Measurements from ENCODE around the gene PKIB.

The PKIB gene

DNA sequence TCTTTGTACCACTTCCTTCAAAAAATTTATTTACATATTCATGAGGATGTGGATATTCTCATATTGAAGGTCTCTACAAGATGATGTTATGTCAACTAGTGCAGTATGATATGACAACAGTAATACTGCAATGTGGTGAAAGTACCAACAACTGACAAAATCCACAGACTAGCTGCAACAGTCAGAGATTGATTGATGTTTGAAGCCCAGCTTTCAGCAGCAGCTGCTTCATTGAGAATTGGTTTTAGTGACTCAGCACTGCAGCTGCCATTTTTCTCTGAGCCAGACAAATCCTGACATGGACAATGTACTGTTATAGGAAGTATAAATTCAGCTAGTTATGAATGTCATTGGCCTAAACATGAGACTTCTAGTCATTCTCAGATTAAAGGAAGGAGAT lies 53.8 kb downstream of the PKIB start:
- no peaks in the 10 kb centered on the region for H3K27me3 ChIP-seq (ENCODE audit: insufficient read depth, low read length, poor library complexity)
- no peaks in the 10 kb centered on the region for H3K9me3 ChIP-seq (ENCODE audit: insufficient read depth, low read length, severe bottlenecking)
- H3K4me3 ChIP-seq (ENCODE audit: low read depth in 1 of 2, low read length in 2 of 2), result no peak overlapping the region
- H3K9ac ChIP-seq (ENCODE audit: low read depth, low read length), result no peak overlapping the region
- no peaks in the 10 kb centered on the region for H4K20me1 ChIP-seq (ENCODE audit: insufficient read depth, low read length)
- no peak overlapping the region for H2AFZ ChIP-seq (ENCODE audit: low read depth, low read length)
- H3K4me1 ChIP-seq (ENCODE audit: insufficient read depth, low read length), result no peaks in the 10 kb centered on the region
- ATAC-seq (ENCODE audit: insufficient read depth, low read depth) (no peak), DNase-seq (no peak)
- H3K27ac ChIP-seq (ENCODE audit: low read length), result no peak overlapping the region
- H3K36me3 ChIP-seq (ENCODE audit: insufficient read depth, low read length), result no peaks in the 10 kb centered on the region
- no peak overlapping the region for H3K4me2 ChIP-seq (ENCODE audit: insufficient read depth, low read length)
- H3K79me2 ChIP-seq (ENCODE audit: insufficient read depth, low read length), result no peaks in the 10 kb centered on the region
- TF ChIP-seq, protein P1, sequence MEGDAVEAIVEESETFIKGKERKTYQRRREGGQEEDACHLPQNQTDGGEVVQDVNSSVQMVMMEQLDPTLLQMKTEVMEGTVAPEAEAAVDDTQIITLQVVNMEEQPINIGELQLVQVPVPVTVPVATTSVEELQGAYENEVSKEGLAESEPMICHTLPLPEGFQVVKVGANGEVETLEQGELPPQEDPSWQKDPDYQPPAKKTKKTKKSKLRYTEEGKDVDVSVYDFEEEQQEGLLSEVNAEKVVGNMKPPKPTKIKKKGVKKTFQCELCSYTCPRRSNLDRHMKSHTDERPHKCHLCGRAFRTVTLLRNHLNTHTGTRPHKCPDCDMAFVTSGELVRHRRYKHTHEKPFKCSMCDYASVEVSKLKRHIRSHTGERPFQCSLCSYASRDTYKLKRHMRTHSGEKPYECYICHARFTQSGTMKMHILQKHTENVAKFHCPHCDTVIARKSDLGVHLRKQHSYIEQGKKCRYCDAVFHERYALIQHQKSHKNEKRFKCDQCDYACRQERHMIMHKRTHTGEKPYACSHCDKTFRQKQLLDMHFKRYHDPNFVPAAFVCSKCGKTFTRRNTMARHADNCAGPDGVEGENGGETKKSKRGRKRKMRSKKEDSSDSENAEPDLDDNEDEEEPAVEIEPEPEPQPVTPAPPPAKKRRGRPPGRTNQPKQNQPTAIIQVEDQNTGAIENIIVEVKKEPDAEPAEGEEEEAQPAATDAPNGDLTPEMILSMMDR (IDR thresholded peaks at IDR 0.05; ENCODE audit: borderline replicate concordance, extremely low read depth, low read length, poor library complexity, severe bottlenecking), result no peak

DNA sequence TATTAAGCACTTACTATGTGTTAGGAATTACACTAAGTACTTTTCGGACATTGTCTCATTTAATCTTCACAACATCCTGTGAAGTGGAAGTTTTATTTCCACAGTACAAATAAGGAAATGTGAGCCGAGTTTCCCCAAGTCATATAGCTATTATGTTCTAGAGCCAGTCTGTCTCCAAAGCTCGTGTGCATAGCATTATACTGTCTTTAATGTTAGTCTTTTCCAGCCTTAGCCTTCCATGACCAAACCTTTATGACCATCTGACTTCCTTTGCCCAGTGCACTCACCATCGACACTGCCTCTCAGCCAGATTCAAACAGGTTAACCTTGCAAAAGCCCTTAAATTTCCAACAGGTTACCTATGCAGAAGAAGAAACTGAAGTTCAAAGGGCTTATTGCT lies 55.7 kb downstream of the PKIB start:
- no peak overlapping the region for H3K4me2 ChIP-seq (ENCODE audit: insufficient read depth, low read length)
- H3K36me3 ChIP-seq (ENCODE audit: insufficient read depth, low read length), result no peaks in the 10 kb centered on the region
- no peak overlapping the region for H3K9ac ChIP-seq (ENCODE audit: low read depth, low read length)
- H4K20me1 ChIP-seq (ENCODE audit: insufficient read depth, low read length), result no peaks in the 10 kb centered on the region
- H3K27ac ChIP-seq (ENCODE audit: low read length), result no peak overlapping the region
- TF ChIP-seq, protein P1 (IDR thresholded peaks at IDR 0.05; ENCODE audit: borderline replicate concordance, extremely low read depth, low read length, poor library complexity, severe bottlenecking), result no peak
- H3K79me2 ChIP-seq (ENCODE audit: insufficient read depth, low read length), result no peaks in the 10 kb centered on the region
- H3K27me3 ChIP-seq (ENCODE audit: insufficient read depth, low read length, poor library complexity), result no peaks in the 10 kb centered on the region
- ATAC-seq (ENCODE audit: insufficient read depth, low read depth) (no peak), DNase-seq (no peak)
- H2AFZ ChIP-seq (ENCODE audit: low read depth, low read length), result no peak overlapping the region
- H3K4me3 ChIP-seq (ENCODE audit: low read depth in 1 of 2, low read length in 2 of 2), result no peak overlapping the region
- H3K4me1 ChIP-seq (ENCODE audit: insufficient read depth, low read length), result no peaks in the 10 kb centered on the region
- H3K9me3 ChIP-seq (ENCODE audit: insufficient read depth, low read length, severe bottlenecking), result no peaks in the 10 kb centered on the region

DNA sequence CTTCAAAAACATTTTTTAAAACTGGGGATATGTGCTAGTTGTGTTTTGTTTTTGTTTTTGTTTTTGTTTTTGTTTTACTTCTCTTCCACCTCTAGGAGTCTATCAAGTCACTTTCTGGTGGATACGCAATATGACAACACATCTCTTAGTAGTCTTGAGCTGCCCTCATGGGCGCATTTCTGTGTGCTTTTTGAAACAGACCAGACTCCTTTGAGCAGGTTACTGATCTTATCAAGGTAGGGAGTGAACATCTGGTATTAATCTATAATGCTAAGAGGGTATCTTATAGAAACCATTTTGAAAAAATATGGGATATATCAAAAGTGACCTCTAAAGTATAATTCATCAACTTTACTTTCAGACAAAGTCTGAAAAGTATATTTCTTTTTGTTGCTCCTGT lies 56.2 kb downstream of the PKIB start:
- no peak overlapping the region for H3K27ac ChIP-seq (ENCODE audit: low read length)
- H3K36me3 ChIP-seq (ENCODE audit: insufficient read depth, low read length), result no peaks in the 10 kb centered on the region
- no peaks in the 10 kb centered on the region for H3K79me2 ChIP-seq (ENCODE audit: insufficient read depth, low read length)
- ATAC-seq (ENCODE audit: insufficient read depth, low read depth) (no peak), DNase-seq (no peak)
- no peaks in the 10 kb centered on the region for H3K4me1 ChIP-seq (ENCODE audit: insufficient read depth, low read length)
- no peak overlapping the region for H3K9ac ChIP-seq (ENCODE audit: low read depth, low read length)
- H4K20me1 ChIP-seq (ENCODE audit: insufficient read depth, low read length), result no peaks in the 10 kb centered on the region
- no peak overlapping the region for H3K4me3 ChIP-seq (ENCODE audit: low read depth in 1 of 2, low read length in 2 of 2)
- H3K27me3 ChIP-seq (ENCODE audit: insufficient read depth, low read length, poor library complexity), result no peaks in the 10 kb centered on the region
- no peaks in the 10 kb centered on the region for H3K9me3 ChIP-seq (ENCODE audit: insufficient read depth, low read length, severe bottlenecking)
- TF ChIP-seq EZH2 (IDR thresholded peaks at IDR 0.05; ENCODE audit: borderline replicate concordance, low read depth, low read length, severe bottlenecking), result no peak
- TF ChIP-seq, protein P1 (IDR thresholded peaks at IDR 0.05; ENCODE audit: borderline replicate concordance, extremely low read depth, low read length, poor library complexity, severe bottlenecking), result no peak
- H3K4me2 ChIP-seq (ENCODE audit: insufficient read depth, low read length), result no peak overlapping the region
- no peak overlapping the region for H2AFZ ChIP-seq (ENCODE audit: low read depth, low read length)

DNA sequence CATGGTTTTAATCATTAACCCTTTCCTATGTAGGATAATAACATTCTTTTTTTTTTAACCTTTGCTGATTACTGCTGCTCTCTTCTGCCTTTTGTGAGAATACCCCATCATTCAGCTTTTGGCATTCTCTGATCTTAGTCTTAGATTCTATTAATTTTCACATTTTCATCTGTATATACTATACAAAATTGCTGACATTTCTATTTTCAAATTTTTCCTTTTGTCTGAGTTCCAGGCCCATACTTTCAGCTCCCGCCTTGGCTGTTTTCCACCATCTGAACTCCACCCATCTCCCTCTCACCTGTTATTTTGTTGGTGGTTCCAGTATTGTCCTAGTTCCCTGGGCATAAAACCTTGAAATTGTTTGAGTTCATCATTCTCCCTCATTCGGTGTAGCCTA lies 59.2 kb downstream of the PKIB start:
- H3K36me3 ChIP-seq (ENCODE audit: insufficient read depth, low read length), result no peaks in the 10 kb centered on the region
- no peak overlapping the region for H3K4me3 ChIP-seq (ENCODE audit: low read depth in 1 of 2, low read length in 2 of 2)
- H2AFZ ChIP-seq (ENCODE audit: low read depth, low read length), result no peak overlapping the region
- no peak overlapping the region for H3K4me2 ChIP-seq (ENCODE audit: insufficient read depth, low read length)
- no peak overlapping the region for H3K9ac ChIP-seq (ENCODE audit: low read depth, low read length)
- H3K27ac ChIP-seq (ENCODE audit: low read length), result no peak overlapping the region
- no peaks in the 10 kb centered on the region for H3K4me1 ChIP-seq (ENCODE audit: insufficient read depth, low read length)
- H3K27me3 ChIP-seq (ENCODE audit: insufficient read depth, low read length, poor library complexity), result no peaks in the 10 kb centered on the region
- no peaks in the 10 kb centered on the region for H4K20me1 ChIP-seq (ENCODE audit: insufficient read depth, low read length)
- H3K9me3 ChIP-seq (ENCODE audit: insufficient read depth, low read length, severe bottlenecking), result no peaks in the 10 kb centered on the region
- TF ChIP-seq, protein P1 (IDR thresholded peaks at IDR 0.05; ENCODE audit: borderline replicate concordance, extremely low read depth, low read length, poor library complexity, severe bottlenecking), result no peak
- TF ChIP-seq EZH2 (IDR thresholded peaks at IDR 0.05; ENCODE audit: borderline replicate concordance, low read depth, low read length, severe bottlenecking), result no peak
- DNase-seq, result no peak
- no peak for ATAC-seq (ENCODE audit: insufficient read depth, low read depth)
- no peaks in the 10 kb centered on the region for H3K79me2 ChIP-seq (ENCODE audit: insufficient read depth, low read length)

Data from DND-41 (cell line).